ENCODE measurements around the gene MYO1F. TPM values are rescaled to one million over a fixed set of nuclear protein-coding genes. Genes with fewer than 3 reads are reported as not detected.
"Not testable (repeated sequence)": the region's sequence is repeated elsewhere in the genome, so short reads cannot be mapped to it uniquely, and the experiment has no call there.

MYO1F gene
- total and polyA plus RNA-seq, 10 of the 15 experiments (the other 5 are each of a cell fraction or from before 2014, with no cell fraction given), result 3.5 to 49.4 (median 31.3) TPM

DNA sequence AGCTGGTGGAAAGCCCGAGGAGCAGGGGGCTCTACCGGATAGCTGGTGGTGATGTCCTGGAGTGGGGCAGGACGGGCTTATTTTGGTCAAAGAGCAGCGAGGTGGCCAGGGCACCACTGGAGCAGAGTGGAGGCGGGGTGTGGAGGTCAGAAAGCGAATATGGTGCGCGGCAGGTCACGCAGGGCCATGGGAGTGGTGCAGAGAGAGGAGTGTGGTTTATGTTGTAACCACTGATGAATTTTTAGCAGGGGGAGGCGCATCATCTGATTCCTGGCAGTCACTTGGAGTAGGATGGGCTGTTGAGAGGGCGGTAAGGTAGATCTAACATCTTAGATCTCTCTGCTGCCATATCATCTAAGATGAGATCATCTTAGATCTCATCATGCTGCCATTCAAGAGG is 61.9 kb downstream of the MYO1F start:
- intact Hi-C loops (cut with micrococcal nuclease; ENCODE audit: unreplicated experiment), result loop anchor here (2.0 kb wide), 1 partner anchor 61 kb away; the partner anchor contains the start of gene MYO1F
- Histone ChIP-seq H3K4me1 (ENCODE audit: control insufficient read depth, insufficient read depth, low read length) (peaks cover 11% of the 10 kb centered on the region; the same call in 1 of the 2 replicates), H3K27me3 (replicated peaks in 1 of 2; ENCODE audit: control insufficient read depth in 2 of 2, insufficient read depth in 2 of 2, low read length in 1 of 2) (no peaks in the 10 kb centered on the region), H3K9me3 (replicated peaks; ENCODE audit: control insufficient read depth, insufficient read depth, low read length) (no peaks in the 10 kb centered on the region), H3K36me3 (ENCODE audit: control insufficient read depth in 2 of 2, insufficient read depth in 2 of 2, low read length in 1 of 2) (no peaks in the 10 kb centered on the region), H4K20me1 (ENCODE audit: control insufficient read depth, insufficient read depth) (no peaks in the 10 kb centered on the region), H3K27ac (ENCODE audit: control insufficient read depth, insufficient read depth) (no peak overlapping the region), H2AFZ (ENCODE audit: control insufficient read depth, low read depth, low read length) (no peak overlapping the region), H3K9ac (ENCODE audit: control insufficient read depth, insufficient read depth, low read length) (no peak overlapping the region), H3K79me2 (ENCODE audit: control insufficient read depth, insufficient read depth, low read length) (peaks cover 2% of the 10 kb centered on the region), H3K4me2 (ENCODE audit: control insufficient read depth, insufficient read depth) (no peak overlapping the region), H3K4me3 (no peak overlapping the region)
- TF ChIP-seq, protein P1, sequence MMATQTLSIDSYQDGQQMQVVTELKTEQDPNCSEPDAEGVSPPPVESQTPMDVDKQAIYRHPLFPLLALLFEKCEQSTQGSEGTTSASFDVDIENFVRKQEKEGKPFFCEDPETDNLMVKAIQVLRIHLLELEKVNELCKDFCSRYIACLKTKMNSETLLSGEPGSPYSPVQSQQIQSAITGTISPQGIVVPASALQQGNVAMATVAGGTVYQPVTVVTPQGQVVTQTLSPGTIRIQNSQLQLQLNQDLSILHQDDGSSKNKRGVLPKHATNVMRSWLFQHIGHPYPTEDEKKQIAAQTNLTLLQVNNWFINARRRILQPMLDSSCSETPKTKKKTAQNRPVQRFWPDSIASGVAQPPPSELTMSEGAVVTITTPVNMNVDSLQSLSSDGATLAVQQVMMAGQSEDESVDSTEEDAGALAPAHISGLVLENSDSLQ (IDR thresholded peaks at IDR 0.05), result no peak
- TF ChIP-seq WRNIP1 (IDR thresholded peaks at IDR 0.05; ENCODE audit: borderline replicate concordance, low read depth, low read length), result no peak
- ChIA-PET POLR2A (no interaction called here), CTCF (no interaction called here), SMC1A (ENCODE audit: uncharacterized antibody, unreplicated experiment) (no interaction called here), RAD21 (ENCODE audit: unreplicated experiment) (no interaction called here)
- no peak for DNase-seq (ENCODE audit: low read depth, low spot score)
- ATAC-seq, result no peak
- in situ Hi-C loops (cut with MboI), result no loop called here
- no peak for FAIRE-seq
- BruUV-seq (replicated peaks), result no TSS peak
- 79% methylated on average over 11 of the region's 11 CpGs for WGBS (ENCODE audit: insufficient coverage, insufficient replicate concordance, low lambda C conversion rate, missing lambda C conversion rate)

DNA sequence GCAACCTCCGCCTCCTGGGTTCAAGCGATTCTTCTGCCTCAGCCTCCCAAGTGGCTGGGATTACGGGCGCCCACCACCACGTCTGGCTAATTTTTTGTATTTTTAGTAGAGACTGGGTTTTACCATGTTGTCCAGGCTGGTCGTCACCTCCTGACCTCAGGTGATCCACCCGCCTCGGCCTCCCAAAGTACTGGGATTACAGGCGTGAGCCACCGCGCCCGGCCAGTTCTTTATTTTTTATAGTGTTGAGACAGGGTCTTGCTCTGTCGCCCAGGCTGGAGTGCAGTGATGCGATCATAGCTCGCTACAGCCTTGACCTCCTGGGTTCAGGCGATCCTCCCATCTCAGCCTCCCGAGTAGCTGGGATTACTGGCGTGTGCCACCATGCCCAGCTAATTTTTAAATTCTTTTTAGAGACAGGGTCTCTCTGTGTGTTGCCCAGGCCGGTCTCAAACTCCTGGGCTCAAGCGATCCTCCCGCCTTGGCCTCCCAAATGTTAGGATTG is 62.7 kb downstream of the MYO1F start:
- ATAC-seq; H4K20me1 ChIP-seq (ENCODE audit: control insufficient read depth, insufficient read depth); H2AFZ ChIP-seq (ENCODE audit: control insufficient read depth, low read depth, low read length); H3K36me3 ChIP-seq (ENCODE audit: control insufficient read depth in 2 of 2, insufficient read depth in 2 of 2, low read length in 1 of 2); H3K9me3 ChIP-seq (replicated peaks; ENCODE audit: control insufficient read depth, insufficient read depth, low read length); H3K27ac ChIP-seq (ENCODE audit: control insufficient read depth, insufficient read depth); H3K79me2 ChIP-seq (ENCODE audit: control insufficient read depth, insufficient read depth, low read length); DNase-seq (ENCODE audit: low read depth, low spot score); H3K27me3 ChIP-seq (replicated peaks in 1 of 2; ENCODE audit: control insufficient read depth in 2 of 2, insufficient read depth in 2 of 2, low read length in 1 of 2); FAIRE-seq; in situ Hi-C loops (cut with MboI): not testable (repeated sequence)
- CTCF ChIA-PET, result interaction anchor here (0.6 to 1.9 kb wide), 9 partner anchors 9 to 571 kb away, joined by 3 to 18 read pairs (median 5); partner anchors contain the start of genes ELAVL1, MARCHF2, RAB11B and TIMM44
- Histone ChIP-seq H3K4me3 (peak overlapping the region; percentile 67; the same call in 1 of the 2 replicates), H3K4me2 (ENCODE audit: control insufficient read depth, insufficient read depth) (peak overlapping the region; percentile 75; the same call in 1 of the 2 replicates), H3K4me1 (ENCODE audit: control insufficient read depth, insufficient read depth, low read length) (peaks cover 11% of the 10 kb centered on the region; the same call in 1 of the 2 replicates), H3K9ac (ENCODE audit: control insufficient read depth, insufficient read depth, low read length) (peak overlapping the region; percentile 86)
- BruUV-seq (replicated peaks), result TSS peak; percentile 97
- RAD21 ChIA-PET (ENCODE audit: unreplicated experiment), result interaction anchor here (0.7 to 2.5 kb wide), 10 partner anchors 10 to 124 kb away, joined by 3 to 17 read pairs (median 4); partner anchors contain the start of genes MARCHF2, MYO1F and RAB11B
- intact Hi-C loops (cut with micrococcal nuclease; ENCODE audit: unreplicated experiment), result loop anchor here (2.0 kb wide), 1 partner anchor 62 kb away; the partner anchor contains the start of gene MYO1F
- SMC1A ChIA-PET (ENCODE audit: uncharacterized antibody, unreplicated experiment), result interaction anchor here (1.1 to 1.5 kb wide), 2 partner anchors 55 to 64 kb away, joined by 5 read pairs; no protein-coding TSS in a partner anchor
- WGBS (ENCODE audit: insufficient coverage, insufficient replicate concordance, low lambda C conversion rate, missing lambda C conversion rate), result 56% methylated on average over 21 of the region's 21 CpGs
- POLR2A ChIA-PET, result interaction anchor here (0.6 to 2.0 kb wide), 7 partner anchors 9 to 194 kb away, joined by 3 to 8 read pairs (median 6); partner anchors contain the start of genes HNRNPM, MYO1F, NDUFA7 and RPS28
- TF ChIP-seq, protein P2, sequence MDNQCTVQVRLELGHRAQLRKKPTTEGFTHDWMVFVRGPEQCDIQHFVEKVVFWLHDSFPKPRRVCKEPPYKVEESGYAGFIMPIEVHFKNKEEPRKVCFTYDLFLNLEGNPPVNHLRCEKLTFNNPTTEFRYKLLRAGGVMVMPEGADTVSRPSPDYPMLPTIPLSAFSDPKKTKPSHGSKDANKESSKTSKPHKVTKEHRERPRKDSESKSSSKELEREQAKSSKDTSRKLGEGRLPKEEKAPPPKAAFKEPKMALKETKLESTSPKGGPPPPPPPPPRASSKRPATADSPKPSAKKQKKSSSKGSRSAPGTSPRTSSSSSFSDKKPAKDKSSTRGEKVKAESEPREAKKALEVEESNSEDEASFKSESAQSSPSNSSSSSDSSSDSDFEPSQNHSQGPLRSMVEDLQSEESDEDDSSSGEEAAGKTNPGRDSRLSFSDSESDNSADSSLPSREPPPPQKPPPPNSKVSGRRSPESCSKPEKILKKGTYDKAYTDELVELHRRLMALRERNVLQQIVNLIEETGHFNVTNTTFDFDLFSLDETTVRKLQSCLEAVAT (IDR thresholded peaks at IDR 0.05), result peak; percentile 41; the same call in 1 of the 2 replicates
- peak; percentile 91 for TF ChIP-seq NR2F1 (conservative IDR thresholded peaks at IDR 0.05)
